PFSK-1 (cell line): ENCODE measurements around the gene IRF2.

Source experiments
- FOXP2 ChIP-seq: optimal IDR thresholded peaks from 2 replicates; pipeline ENCODE3; 2011; ENCODE audit warnings: borderline replicate concordance, control low read depth, inconsistent platforms; ENCODE audit not compliant: insufficient read depth; ENCODE audit errors: extremely low read length, extremely low read depth
- POLR2AphosphoS5 ChIP-seq: IDR thresholded peaks from 2 replicates; pipeline ENCODE4 v1.6.1; 2012; ENCODE audit warnings: low read depth, mild to moderate bottlenecking, control low read depth, low read length, moderate library complexity
- SIN3A ChIP-seq: IDR thresholded peaks from 2 replicates; pipeline ENCODE4 v1.6.1; 2012; ENCODE audit warnings: mild to moderate bottlenecking, low read length, moderate library complexity, borderline replicate concordance; ENCODE audit not compliant: insufficient read depth
- TAF1 ChIP-seq: IDR thresholded peaks from 2 replicates; pipeline ENCODE4 v1.6.1; 2012; ENCODE audit warnings: low read length, control low read depth, borderline replicate concordance; ENCODE audit not compliant: insufficient read depth
- TF ChIP-seq, protein P1 (sequence below), 2 experiments: IDR thresholded peaks; 2 replicates each; pipeline versions ENCODE4 v1.6.1 to v1.8.0; 2011 to 2012; ENCODE audit warnings: low read depth in 2 of 2, low read length in 2 of 2, control low read depth in 1 of 2, inconsistent platforms in 1 of 2, mild to moderate bottlenecking in 1 of 2, moderate library complexity in 1 of 2; ENCODE audit not compliant: insufficient read depth in 1 of 2

IRF2 gene

DNA sequence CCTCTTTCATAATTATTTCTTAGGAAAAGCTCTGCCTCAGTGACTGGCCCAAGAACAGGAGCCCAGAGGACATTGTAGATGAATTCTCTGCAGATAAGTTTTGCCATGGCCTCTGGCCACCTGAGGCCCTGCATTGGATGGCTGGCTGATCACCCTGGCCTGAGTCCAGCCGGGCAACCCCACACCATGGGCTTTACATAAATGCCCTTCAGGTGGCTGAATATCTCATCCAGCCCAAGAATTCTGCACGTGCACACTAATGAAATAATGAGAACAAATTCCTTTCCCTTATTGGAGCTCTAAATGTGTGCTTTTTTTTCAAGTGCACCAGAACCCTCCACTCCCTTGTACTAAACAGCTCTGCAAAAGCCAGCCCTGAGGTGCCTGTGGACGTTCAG is 65.7 kb downstream of the IRF2 start:
- TF ChIP-seq TAF1 (no peak), SIN3A (no peak), POLR2AphosphoS5 (no peak), FOXP2 (no peak)
- TF ChIP-seq, protein P1, sequence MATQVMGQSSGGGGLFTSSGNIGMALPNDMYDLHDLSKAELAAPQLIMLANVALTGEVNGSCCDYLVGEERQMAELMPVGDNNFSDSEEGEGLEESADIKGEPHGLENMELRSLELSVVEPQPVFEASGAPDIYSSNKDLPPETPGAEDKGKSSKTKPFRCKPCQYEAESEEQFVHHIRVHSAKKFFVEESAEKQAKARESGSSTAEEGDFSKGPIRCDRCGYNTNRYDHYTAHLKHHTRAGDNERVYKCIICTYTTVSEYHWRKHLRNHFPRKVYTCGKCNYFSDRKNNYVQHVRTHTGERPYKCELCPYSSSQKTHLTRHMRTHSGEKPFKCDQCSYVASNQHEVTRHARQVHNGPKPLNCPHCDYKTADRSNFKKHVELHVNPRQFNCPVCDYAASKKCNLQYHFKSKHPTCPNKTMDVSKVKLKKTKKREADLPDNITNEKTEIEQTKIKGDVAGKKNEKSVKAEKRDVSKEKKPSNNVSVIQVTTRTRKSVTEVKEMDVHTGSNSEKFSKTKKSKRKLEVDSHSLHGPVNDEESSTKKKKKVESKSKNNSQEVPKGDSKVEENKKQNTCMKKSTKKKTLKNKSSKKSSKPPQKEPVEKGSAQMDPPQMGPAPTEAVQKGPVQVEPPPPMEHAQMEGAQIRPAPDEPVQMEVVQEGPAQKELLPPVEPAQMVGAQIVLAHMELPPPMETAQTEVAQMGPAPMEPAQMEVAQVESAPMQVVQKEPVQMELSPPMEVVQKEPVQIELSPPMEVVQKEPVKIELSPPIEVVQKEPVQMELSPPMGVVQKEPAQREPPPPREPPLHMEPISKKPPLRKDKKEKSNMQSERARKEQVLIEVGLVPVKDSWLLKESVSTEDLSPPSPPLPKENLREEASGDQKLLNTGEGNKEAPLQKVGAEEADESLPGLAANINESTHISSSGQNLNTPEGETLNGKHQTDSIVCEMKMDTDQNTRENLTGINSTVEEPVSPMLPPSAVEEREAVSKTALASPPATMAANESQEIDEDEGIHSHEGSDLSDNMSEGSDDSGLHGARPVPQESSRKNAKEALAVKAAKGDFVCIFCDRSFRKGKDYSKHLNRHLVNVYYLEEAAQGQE (IDR thresholded peaks at IDR 0.05; ENCODE audit: insufficient read depth in 1 of 2, low read depth in 2 of 2, low read length in 2 of 2): no peak

DNA sequence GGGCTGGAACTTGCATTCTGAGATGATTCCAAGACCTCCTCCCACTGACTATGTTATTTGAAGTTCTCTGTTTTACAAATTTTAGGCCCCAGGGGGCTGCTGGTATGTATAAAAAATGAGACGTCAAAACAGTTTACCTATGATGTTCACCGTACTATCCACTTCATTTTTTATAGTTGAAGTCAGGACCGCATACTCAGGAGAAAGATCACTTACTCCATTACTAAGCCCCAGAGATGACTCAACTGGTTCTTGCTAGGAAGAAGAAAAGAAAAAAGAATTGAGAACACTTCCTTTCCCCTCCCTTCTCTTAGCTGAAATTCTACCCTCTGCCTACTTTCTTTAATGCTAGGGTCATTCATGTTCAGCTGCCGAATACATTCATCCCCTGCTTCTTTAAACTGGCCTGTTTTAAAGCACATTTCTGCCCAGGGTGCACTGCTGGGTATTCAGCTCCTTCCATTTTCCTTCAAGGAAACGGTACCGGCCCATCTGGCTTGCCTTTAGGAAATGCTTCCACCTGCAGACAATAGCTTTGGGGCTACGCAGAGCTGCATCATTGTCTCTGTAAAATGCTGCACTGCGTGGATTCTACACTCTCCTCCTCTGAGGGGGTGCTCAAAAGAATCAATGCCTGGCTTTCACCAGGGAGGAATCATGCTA is 66.2 kb downstream of the IRF2 start:
- TF ChIP-seq POLR2AphosphoS5 (no peak), FOXP2 (no peak), SIN3A (no peak), TAF1 (no peak)
- TF ChIP-seq, protein P1 (IDR thresholded peaks at IDR 0.05; ENCODE audit: insufficient read depth in 1 of 2, low read depth in 2 of 2, low read length in 2 of 2): no peak

GRCh38 chr4:184406958-184407391 is 67.4 kb downstream of the IRF2 start:
- TF ChIP-seq, protein P1 (IDR thresholded peaks at IDR 0.05; ENCODE audit: insufficient read depth in 1 of 2, low read depth in 2 of 2, low read length in 2 of 2): no peak
- TF ChIP-seq FOXP2 (no peak), TAF1 (no peak), POLR2AphosphoS5 (no peak), SIN3A (no peak)

GRCh38 chr4:184404047-184404446 is 70.3 kb downstream of the IRF2 start:
- TF ChIP-seq FOXP2 (no peak), TAF1 (no peak), POLR2AphosphoS5 (no peak), SIN3A (no peak)
- TF ChIP-seq, protein P1 (IDR thresholded peaks at IDR 0.05; ENCODE audit: insufficient read depth in 1 of 2, low read depth in 2 of 2, low read length in 2 of 2): no peak
